Osteoblast (primary cell): ENCODE measurements around the gene GNPAT. TPM values are rescaled to one million over a fixed set of nuclear protein-coding genes. Genes with fewer than 3 reads are reported as not detected.
A peak's percentile ranks its signal among the peaks of the same experiment; 100 is the strongest.

ENCODE experiments used
- DNase-seq: peaks from one replicate; pipeline ENCODE4 v3.0.0; 2011; ENCODE audit warnings: low spot score, mixed read lengths; ENCODE audit not compliant: insufficient read length; ENCODE audit errors: missing footprints
- H2AFZ ChIP-seq: 2 replicates; pipeline ENCODE4 v1.6.0; 2011; ENCODE audit warnings: mild to moderate bottlenecking, low read length
- H3K27ac ChIP-seq: 2 replicates; pipeline ENCODE4 v1.5.1; 2011; ENCODE audit warnings: mild to moderate bottlenecking, low read depth, low read length, moderate library complexity
- H3K27me3 ChIP-seq: 2 replicates; pipeline ENCODE4 v1.6.0; 2012; ENCODE audit warnings: mild to moderate bottlenecking, control low read depth, inconsistent platforms, low read length, moderate library complexity; ENCODE audit not compliant: insufficient read depth
- H3K36me3 ChIP-seq: 2 replicates; pipeline ENCODE4 v1.5.1; 2011; ENCODE audit warnings: mild to moderate bottlenecking, low read length, control low read depth, moderate library complexity; ENCODE audit not compliant: insufficient read depth
- H3K4me1 ChIP-seq: 2 replicates; pipeline ENCODE4 v1.5.1; 2011; ENCODE audit warnings: mild to moderate bottlenecking, low read length, control low read depth, moderate library complexity; ENCODE audit not compliant: insufficient read depth
- H3K4me2 ChIP-seq: 2 replicates; pipeline ENCODE4 v1.6.0; 2011; ENCODE audit warnings: mild to moderate bottlenecking, low read length; ENCODE audit not compliant: insufficient read depth
- H3K4me3 ChIP-seq: fragments of 200-600 bp; sonication (generic); 3 replicates; pipeline ENCODE4 v1.5.1; 2012; ENCODE audit warnings: mild to moderate bottlenecking, low read length, inconsistent platforms; ENCODE audit not compliant: insufficient read depth
- H3K79me2 ChIP-seq: 2 replicates; pipeline ENCODE4 v1.6.0; 2012; ENCODE audit warnings: mild to moderate bottlenecking, low read length, control low read depth, inconsistent platforms; ENCODE audit not compliant: insufficient read depth
- H3K9me3 ChIP-seq: 2 replicates; pipeline ENCODE4 v1.5.1; 2011; ENCODE audit warnings: low read depth, low read length, control low read depth
- H4K20me1 ChIP-seq: 2 replicates; pipeline ENCODE4 v1.6.0; 2012; ENCODE audit warnings: mild to moderate bottlenecking, low read length, control low read depth; ENCODE audit not compliant: insufficient read depth
- CTCF ChIP-seq: IDR thresholded peaks from 2 replicates; pipeline ENCODE4 v1.5.1; 2011; ENCODE audit warnings: mild to moderate bottlenecking, low read depth, low read length, moderate library complexity; ENCODE audit errors: extremely low read depth
- total RNA-seq: library from RNA; depleted of rRNA; stranded (reverse); fragments of >200 nt; gene quantifications from 2 replicates; pipeline ENCODE4 v1.2.3, GENCODE V29; 2012

The GNPAT gene
- total RNA-seq, 1 donor = 52.1 TPM

- Histone ChIP-seq H3K4me3 (no peak overlapping the region), H3K36me3 (peaks cover 7% of the 10 kb centered on the region), H3K27me3 (no peaks in the 10 kb centered on the region), H3K27ac (no peak overlapping the region), H2AFZ (no peak overlapping the region), H3K4me2 (no peak overlapping the region), H3K79me2 (peaks cover 32% of the 10 kb centered on the region), H4K20me1 (no peaks in the 10 kb centered on the region), H3K9me3 (no peaks in the 10 kb centered on the region), H3K4me1 (peaks cover 10% of the 10 kb centered on the region)
- TF ChIP-seq CTCF = no peak
- DNase-seq = no peak
Measured at GRCh38 chr1:231236938-231237337, 4.1 kb upstream of the GNPAT start.

GRCh38 chr1:231238298-231238697 lies 2.7 kb upstream of the GNPAT start:
- Histone ChIP-seq H2AFZ (no peak overlapping the region), H4K20me1 (peaks cover 8% of the 10 kb centered on the region), H3K9me3 (no peaks in the 10 kb centered on the region), H3K27ac (no peak overlapping the region), H3K36me3 (peaks cover 7% of the 10 kb centered on the region), H3K27me3 (no peaks in the 10 kb centered on the region), H3K4me3 (no peak overlapping the region), H3K79me2 (peaks cover 37% of the 10 kb centered on the region), H3K4me1 (peaks cover 18% of the 10 kb centered on the region), H3K4me2 (no peak overlapping the region)
- no peak for DNase-seq
- TF ChIP-seq CTCF = no peak

GRCh38 chr1:231240531-231240882 lies 505 bp upstream of the GNPAT start:
- Histone ChIP-seq H3K9me3 (no peaks in the 10 kb centered on the region), H3K4me3 (peak overlapping the region; percentile 94), H3K27ac (peak overlapping the region; percentile 73), H3K27me3 (no peaks in the 10 kb centered on the region), H3K79me2 (peaks cover 57% of the 10 kb centered on the region), H2AFZ (peak overlapping the region; percentile 98), H4K20me1 (peaks cover 14% of the 10 kb centered on the region), H3K4me1 (peaks cover 18% of the 10 kb centered on the region), H3K4me2 (peak overlapping the region; percentile 95), H3K36me3 (peaks cover 7% of the 10 kb centered on the region)
- no peak for TF ChIP-seq CTCF
- no peak for DNase-seq

- H3K9me3 ChIP-seq = no peaks in the 10 kb centered on the region
- no peak for DNase-seq
- H3K27me3 ChIP-seq = no peaks in the 10 kb centered on the region
- H4K20me1 ChIP-seq = peaks cover 14% of the 10 kb centered on the region
- TF ChIP-seq CTCF = no peak
- H3K79me2 ChIP-seq = peaks cover 65% of the 10 kb centered on the region
- peaks cover 18% of the 10 kb centered on the region for H3K4me1 ChIP-seq
- peak overlapping the region; percentile 73 for H3K27ac ChIP-seq
- H3K4me2 ChIP-seq = peak overlapping the region; percentile 95
- peak overlapping the region; percentile 98 for H2AFZ ChIP-seq
- peak overlapping the region; percentile 94 for H3K4me3 ChIP-seq
- H3K36me3 ChIP-seq = peaks cover 7% of the 10 kb centered on the region
Measured at GRCh38 chr1:231241750-231242149, 738 bp downstream of the GNPAT start.
